T-helper 1 cell treated with Interleukin-12 subunit alpha and Interleukin-12 subunit beta and Interleukin-4 antibody, amounts not matched to agents 30 ng/mL and 1 ng/mL, for 36 hours (primary cell): ENCODE results near the gene IQCM. TPM values are rescaled to one million over a fixed set of nuclear protein-coding genes. Genes with fewer than 3 reads are reported as not detected.

ENCODE experiments used
- intact Hi-C: fragments of 100-400 bp; cut with micrococcal nuclease; formaldehyde crosslinking; loops from one replicate; pipeline ENCODE4 v1.15.1; 2024
- total RNA-seq: library from RNA; stranded (reverse); gene quantifications from 2 replicates; pipeline ENCODE4 v1.2.3, GENCODE V29; 2022

The IQCM gene
- total RNA-seq, 1 donor from 2014 or later = not detected

- intact Hi-C loops = no loop called here
Observed at GRCh38 chr4:149781150-149781549, 34.5 kb downstream of the IQCM start.

- intact Hi-C loops = no loop called here
Observed at GRCh38 chr4:149768477-149768876, 47.2 kb downstream of the IQCM start.

GRCh38 chr4:149766135-149766534 is 49.5 kb downstream of the IQCM start:
- intact Hi-C loops = no loop called here

GRCh38 chr4:149765630-149766029 is 50.0 kb downstream of the IQCM start:
- intact Hi-C loops = no loop called here

GRCh38 chr4:149755969-149756368 is 59.7 kb downstream of the IQCM start:
- intact Hi-C loops = no loop called here

- intact Hi-C loops = no loop called here
Observed at GRCh38 chr4:149754526-149754925, 61.1 kb downstream of the IQCM start.

GRCh38 chr4:149752729-149753128 is 62.9 kb downstream of the IQCM start:
- intact Hi-C loops = no loop called here

- intact Hi-C loops = no loop called here
Observed at GRCh38 chr4:149751174-149751573, 64.5 kb downstream of the IQCM start.

- intact Hi-C loops = no loop called here
Observed at GRCh38 chr4:149749784-149750183, 65.9 kb downstream of the IQCM start.

GRCh38 chr4:149747646-149748045 is 68.0 kb downstream of the IQCM start:
- intact Hi-C loops = no loop called here

- intact Hi-C loops = no loop called here
Observed at GRCh38 chr4:149746276-149746675, 69.4 kb downstream of the IQCM start.

GRCh38 chr4:149741186-149741831 is 74.3 kb downstream of the IQCM start:
- intact Hi-C loops = no loop called here

- intact Hi-C loops = no loop called here
Observed at GRCh38 chr4:149738156-149738555, 77.5 kb downstream of the IQCM start.

GRCh38 chr4:149735796-149736195 is 79.8 kb downstream of the IQCM start:
- intact Hi-C loops = no loop called here

- intact Hi-C loops = no loop called here
Observed at GRCh38 chr4:149728444-149728843, 87.2 kb downstream of the IQCM start.

GRCh38 chr4:149727663-149728062 is 88.0 kb downstream of the IQCM start:
- intact Hi-C loops = no loop called here

GRCh38 chr4:149723065-149723464 is 92.6 kb downstream of the IQCM start:
- intact Hi-C loops = no loop called here

- intact Hi-C loops = no loop called here
Observed at GRCh38 chr4:149719806-149720205, 95.8 kb downstream of the IQCM start.

GRCh38 chr4:149719357-149719756 is 96.3 kb downstream of the IQCM start:
- intact Hi-C loops = no loop called here

GRCh38 chr4:149718500-149718899 is 97.1 kb downstream of the IQCM start:
- intact Hi-C loops = no loop called here

- intact Hi-C loops = no loop called here
Observed at GRCh38 chr4:149716728-149717127, 98.9 kb downstream of the IQCM start.

- intact Hi-C loops = no loop called here
Observed at GRCh38 chr4:149715822-149716585, 99.6 kb downstream of the IQCM start.

- intact Hi-C loops = no loop called here
Observed at GRCh38 chr4:149713031-149713430, 102.6 kb downstream of the IQCM start.
